ENCODE measurements around the gene TXNDC8. TPM values are rescaled to one million over a fixed set of nuclear protein-coding genes. Genes with fewer than 3 reads are reported as not detected.
"Not testable (repeated sequence)": the region's sequence is repeated elsewhere in the genome, so short reads cannot be mapped to it uniquely, and the experiment has no call there.

TXNDC8 gene
- total RNA-seq (not detected), polyA plus RNA-seq (not detected), total RNA-seq (not detected)

DNA sequence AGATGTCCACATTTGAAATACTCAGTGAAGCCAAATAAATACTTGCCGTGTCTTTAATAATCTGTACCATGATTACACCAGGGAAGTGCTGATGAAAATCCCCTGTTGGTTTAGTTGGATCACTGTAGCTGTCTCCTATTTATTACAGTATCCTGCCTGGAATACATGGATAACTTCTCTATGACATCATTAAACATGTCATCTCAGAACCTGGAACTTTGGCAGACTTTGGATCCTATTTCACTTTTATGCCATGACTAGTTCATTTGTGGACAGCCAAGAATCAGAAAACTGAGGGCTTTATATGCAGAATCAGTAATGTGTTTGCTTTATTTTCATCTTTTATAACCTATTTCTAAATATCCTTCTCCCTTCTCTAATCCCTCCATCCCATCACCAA is at the start of gene TXNDC8:
Gene TXNDC8, minus strand, starts transcription at position 137 of the 400 bp plus-strand sequence.
- no peak for DNase-seq
- Histone ChIP-seq H3K27me3 (ENCODE audit: control insufficient read depth in 2 of 2, insufficient read depth in 2 of 2, low read length in 2 of 2) (no peaks in the 10 kb centered on the region), H3K27ac (ENCODE audit: low read depth, low read length) (no peak within 1 kb of the TSS), H3K4me3 (ENCODE audit: low read length) (no peak within 1 kb of the TSS), H3K9me3 (ENCODE audit: control insufficient read depth in 2 of 3, low read length in 3 of 3) (no peaks in the 10 kb centered on the region), H3K4me1 (ENCODE audit: control insufficient read depth in 2 of 2, insufficient read depth in 2 of 2, low read length in 2 of 2) (no peaks in the 10 kb centered on the region), H3K36me3 (ENCODE audit: control insufficient read depth in 2 of 3, insufficient read depth in 3 of 3, low read length in 3 of 3) (no peaks in the 10 kb centered on the region)
- H3K9me3 Mint-ChIP-seq = peaks cover 0 to 4% (median 0%) of the 10 kb centered on the region in 11 donors
- POLR2A ChIA-PET = no interaction called here
- CTCF ChIA-PET = no interaction called here
- peaks cover 0 to 4% (median 0%) of the 10 kb centered on the region in 7 donors for H3K4me1 Mint-ChIP-seq
- H3K4me3 Mint-ChIP-seq = no peak within 1 kb of the TSS
- intact Hi-C loops (cut with micrococcal nuclease) = no loop called here
- H3K27me3 Mint-ChIP-seq = peaks cover 3 to 16% (median 12%) of the 10 kb centered on the region in 5 donors
- no peak for ATAC-seq
- H3K27ac Mint-ChIP-seq = no peak within 1 kb of the TSS
- H3K36me3 Mint-ChIP-seq = no peaks in the 10 kb centered on the region

DNA sequence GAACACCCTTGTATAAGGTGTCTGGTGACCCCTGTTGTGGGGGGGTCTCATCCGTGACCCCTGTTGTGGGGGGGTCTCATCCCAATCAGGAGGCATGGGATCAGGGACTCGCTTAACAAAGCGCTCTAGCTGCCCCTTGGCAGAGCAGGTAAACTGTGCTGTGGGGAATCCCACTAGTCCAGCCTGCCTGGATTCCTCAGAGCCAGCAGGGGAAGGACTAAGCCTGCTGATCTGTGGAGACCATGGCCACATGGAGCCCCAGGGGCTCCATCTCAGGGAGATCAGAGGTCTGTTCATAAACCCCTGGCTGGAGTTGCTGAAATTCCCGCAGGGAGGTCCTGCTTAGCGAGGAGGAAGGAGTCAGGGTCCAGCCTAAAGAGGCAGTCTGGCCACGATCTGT is 45.8 kb upstream of the TXNDC8 start:
- no peak overlapping the region for H3K4me3 ChIP-seq (ENCODE audit: low read length)
- Mint-ChIP-seq H3K4me3 (no peak overlapping the region), H3K4me1 (no peaks in the 10 kb centered on the region), H3K27ac (no peak overlapping the region), H3K27me3 (peaks cover 4 to 25% (median 8%) of the 10 kb centered on the region in 5 donors), H3K9me3 (peaks cover 0 to 4% (median 0%) of the 10 kb centered on the region in 11 donors), H3K36me3 (no peaks in the 10 kb centered on the region)
- DNase-seq (no peak), ATAC-seq (no peak)
- no peaks in the 10 kb centered on the region for H3K27me3 ChIP-seq (ENCODE audit: control insufficient read depth in 2 of 2, insufficient read depth in 2 of 2, low read length in 2 of 2)
- ChIA-PET POLR2A (no interaction called here), CTCF (no interaction called here)
- H3K27ac ChIP-seq (ENCODE audit: low read depth, low read length) = no peak overlapping the region
- intact Hi-C loops (cut with micrococcal nuclease) = no loop called here
- no peaks in the 10 kb centered on the region for H3K9me3 ChIP-seq (ENCODE audit: control insufficient read depth in 2 of 3, low read length in 3 of 3)
- no peaks in the 10 kb centered on the region for H3K36me3 ChIP-seq (ENCODE audit: control insufficient read depth in 2 of 3, insufficient read depth in 3 of 3, low read length in 3 of 3)
- H3K4me1 ChIP-seq (ENCODE audit: control insufficient read depth in 2 of 2, insufficient read depth in 2 of 2, low read length in 2 of 2) = no peaks in the 10 kb centered on the region

DNA sequence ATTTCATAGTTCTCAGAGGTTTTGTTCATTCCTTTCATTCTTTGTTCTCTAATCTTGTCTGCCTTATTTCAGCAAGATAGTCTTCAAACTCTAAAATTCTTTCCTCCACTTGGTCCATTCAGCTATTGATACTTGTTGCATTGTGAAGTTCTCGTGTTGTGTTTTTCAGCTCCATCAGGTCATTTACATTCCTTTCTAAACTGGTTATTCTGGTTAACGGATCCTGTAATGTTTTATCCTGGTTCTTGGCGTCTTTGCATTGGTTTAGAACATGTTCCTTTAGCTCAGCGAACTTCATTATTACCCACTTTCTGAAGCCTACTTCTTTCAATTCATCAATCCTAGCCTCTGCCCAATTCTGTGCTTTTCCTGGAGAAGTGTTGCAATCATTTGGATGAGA is 45.1 kb upstream of the TXNDC8 start:
- Mint-ChIP-seq H3K27ac (no peak overlapping the region), H3K4me3 (no peak overlapping the region), H3K4me1 (no peaks in the 10 kb centered on the region), H3K9me3 (peaks cover 0 to 10% (median 0%) of the 10 kb centered on the region in 11 donors), H3K36me3 (no peaks in the 10 kb centered on the region), H3K27me3 (peaks cover 4 to 22% (median 16%) of the 10 kb centered on the region in 5 donors)
- no peak for DNase-seq
- ChIA-PET CTCF (no interaction called here), POLR2A (no interaction called here)
- no peak for ATAC-seq
- Histone ChIP-seq H3K4me3 (ENCODE audit: low read length) (no peak overlapping the region), H3K9me3 (ENCODE audit: control insufficient read depth in 2 of 3, low read length in 3 of 3) (no peaks in the 10 kb centered on the region), H3K4me1 (ENCODE audit: control insufficient read depth in 2 of 2, insufficient read depth in 2 of 2, low read length in 2 of 2) (no peaks in the 10 kb centered on the region), H3K27ac (ENCODE audit: low read depth, low read length) (no peak overlapping the region), H3K27me3 (ENCODE audit: control insufficient read depth in 2 of 2, insufficient read depth in 2 of 2, low read length in 2 of 2) (no peaks in the 10 kb centered on the region), H3K36me3 (ENCODE audit: control insufficient read depth in 2 of 3, insufficient read depth in 3 of 3, low read length in 3 of 3) (no peaks in the 10 kb centered on the region)
- intact Hi-C loops (cut with micrococcal nuclease) = no loop called here

DNA sequence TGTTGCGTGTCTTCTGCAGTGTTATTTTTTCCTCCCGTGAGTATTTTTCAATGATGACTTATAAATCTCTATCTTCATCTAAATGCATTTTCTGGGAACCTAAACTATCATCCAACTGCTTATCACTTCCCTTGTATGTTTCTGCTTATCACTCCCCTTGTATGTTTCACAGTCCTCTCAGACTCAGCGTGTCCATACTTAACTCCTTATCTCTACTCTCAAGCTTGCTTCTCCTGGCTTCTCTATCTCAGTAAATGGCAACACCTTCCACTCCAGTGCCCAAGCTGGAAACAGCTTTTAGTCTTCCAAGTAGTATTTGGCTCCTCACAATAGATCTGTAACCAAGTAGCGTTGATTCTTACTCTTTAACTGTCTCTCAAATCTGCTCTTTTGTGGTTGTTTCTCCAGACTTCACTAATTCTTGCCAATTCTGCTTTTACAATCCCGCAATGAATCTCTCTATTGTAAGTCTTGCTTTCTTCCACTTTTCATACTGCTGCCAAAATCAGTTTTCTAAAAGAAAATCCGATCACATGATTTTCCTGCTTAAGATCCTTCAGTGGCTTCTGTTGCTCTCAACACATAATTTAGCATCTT is 33.8 kb upstream of the TXNDC8 start:
- Mint-ChIP-seq H3K27me3 (no peaks in the 10 kb centered on the region), H3K27ac (no peak overlapping the region), H3K4me1 (no peaks in the 10 kb centered on the region), H3K4me3 (no peak overlapping the region), H3K36me3 (no peaks in the 10 kb centered on the region), H3K9me3 (no peaks in the 10 kb centered on the region)
- Histone ChIP-seq H3K27ac (ENCODE audit: low read depth, low read length) (no peak overlapping the region), H3K9me3 (ENCODE audit: control insufficient read depth in 2 of 3, low read length in 3 of 3) (no peaks in the 10 kb centered on the region), H3K4me3 (ENCODE audit: low read length) (no peak overlapping the region), H3K36me3 (ENCODE audit: control insufficient read depth in 2 of 3, insufficient read depth in 3 of 3, low read length in 3 of 3) (no peaks in the 10 kb centered on the region), H3K27me3 (ENCODE audit: control insufficient read depth in 2 of 2, insufficient read depth in 2 of 2, low read length in 2 of 2) (no peaks in the 10 kb centered on the region), H3K4me1 (ENCODE audit: control insufficient read depth in 2 of 2, insufficient read depth in 2 of 2, low read length in 2 of 2) (no peaks in the 10 kb centered on the region)
- DNase-seq = no peak
- POLR2A ChIA-PET = no interaction called here
- no peak for ATAC-seq
- intact Hi-C loops (cut with micrococcal nuclease) = no loop called here
- CTCF ChIA-PET = no interaction called here

DNA sequence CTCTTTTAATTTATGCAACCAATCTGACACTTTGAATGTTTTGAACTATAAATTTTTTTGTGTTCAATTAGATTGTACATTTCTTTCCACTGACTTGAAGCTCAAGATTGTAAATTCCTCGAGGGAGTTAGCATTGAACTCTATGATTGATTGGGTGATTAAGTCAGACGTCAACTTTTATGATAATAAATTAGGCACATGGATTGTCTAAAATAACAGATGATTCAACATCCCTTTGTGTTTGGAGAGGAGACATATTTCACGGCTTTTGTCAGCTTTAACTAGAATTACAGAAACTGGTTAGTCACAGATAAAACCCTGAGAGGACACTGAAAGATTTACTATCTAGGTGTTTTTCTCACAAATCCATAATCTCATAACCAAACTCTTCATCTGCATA is 32.7 kb upstream of the TXNDC8 start:
- no peak overlapping the region for H3K4me3 ChIP-seq (ENCODE audit: low read length)
- Mint-ChIP-seq H3K36me3 (no peaks in the 10 kb centered on the region), H3K27ac (no peak overlapping the region), H3K27me3 (peaks cover 0 to 1% (median 0%) of the 10 kb centered on the region in 5 donors), H3K4me1 (no peaks in the 10 kb centered on the region), H3K9me3 (peaks cover 0 to 2% (median 0%) of the 10 kb centered on the region in 11 donors), H3K4me3 (no peak overlapping the region)
- peaks cover 0 to under 1% of the 10 kb centered on the region in 2 donors for H3K27me3 ChIP-seq (ENCODE audit: control insufficient read depth in 2 of 2, insufficient read depth in 2 of 2, low read length in 2 of 2)
- ChIA-PET CTCF (no interaction called here), POLR2A (no interaction called here)
- H3K36me3 ChIP-seq (ENCODE audit: control insufficient read depth in 2 of 3, insufficient read depth in 3 of 3, low read length in 3 of 3) = no peaks in the 10 kb centered on the region
- ATAC-seq (no peak), DNase-seq (no peak)
- no peaks in the 10 kb centered on the region for H3K9me3 ChIP-seq (ENCODE audit: control insufficient read depth in 2 of 3, low read length in 3 of 3)
- no peak overlapping the region for H3K27ac ChIP-seq (ENCODE audit: low read depth, low read length)
- no peaks in the 10 kb centered on the region for H3K4me1 ChIP-seq (ENCODE audit: control insufficient read depth in 2 of 2, insufficient read depth in 2 of 2, low read length in 2 of 2)
- intact Hi-C loops (cut with micrococcal nuclease) = no loop called here

DNA sequence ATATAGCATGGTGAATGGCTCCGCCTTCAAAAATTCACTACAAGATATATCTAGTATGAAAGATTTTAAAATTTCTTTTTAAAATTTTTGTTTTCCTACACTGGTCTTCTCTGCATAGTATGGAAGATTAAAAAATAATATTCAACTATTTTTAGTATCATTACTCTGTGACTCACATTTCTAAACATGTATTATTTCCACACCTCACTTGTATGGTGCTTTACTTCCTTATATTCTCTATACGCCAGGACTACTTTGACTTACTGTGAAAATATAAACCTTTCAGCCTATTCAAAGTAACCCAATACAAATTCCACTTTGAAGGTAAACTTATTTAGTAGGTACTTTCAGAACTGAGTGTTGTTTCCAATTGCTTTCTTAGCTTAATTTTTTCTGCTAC is 26.8 kb upstream of the TXNDC8 start:
- ATAC-seq (no peak), DNase-seq (no peak)
- H3K27ac Mint-ChIP-seq = no peak overlapping the region
- intact Hi-C loops (cut with micrococcal nuclease) = no loop called here
- ChIA-PET CTCF (no interaction called here), POLR2A (no interaction called here)
- no peaks in the 10 kb centered on the region for H3K4me1 Mint-ChIP-seq
- H3K9me3 Mint-ChIP-seq = peaks cover 0 to 9% (median 0%) of the 10 kb centered on the region in 11 donors
- no peak overlapping the region for H3K4me3 Mint-ChIP-seq
- Histone ChIP-seq H3K9me3 (ENCODE audit: control insufficient read depth in 2 of 3, low read length in 3 of 3) (no peaks in the 10 kb centered on the region), H3K4me1 (ENCODE audit: control insufficient read depth in 2 of 2, insufficient read depth in 2 of 2, low read length in 2 of 2) (no peaks in the 10 kb centered on the region), H3K4me3 (ENCODE audit: low read length) (no peak overlapping the region), H3K27me3 (ENCODE audit: control insufficient read depth in 2 of 2, insufficient read depth in 2 of 2, low read length in 2 of 2) (peaks cover 0 to 4% of the 10 kb centered on the region in 2 donors), H3K27ac (ENCODE audit: low read depth, low read length) (no peak overlapping the region), H3K36me3 (ENCODE audit: control insufficient read depth in 2 of 3, insufficient read depth in 3 of 3, low read length in 3 of 3) (no peaks in the 10 kb centered on the region)
- H3K36me3 Mint-ChIP-seq = no peaks in the 10 kb centered on the region
- peaks cover 0 to 10% (median 0%) of the 10 kb centered on the region in 5 donors for H3K27me3 Mint-ChIP-seq

DNA sequence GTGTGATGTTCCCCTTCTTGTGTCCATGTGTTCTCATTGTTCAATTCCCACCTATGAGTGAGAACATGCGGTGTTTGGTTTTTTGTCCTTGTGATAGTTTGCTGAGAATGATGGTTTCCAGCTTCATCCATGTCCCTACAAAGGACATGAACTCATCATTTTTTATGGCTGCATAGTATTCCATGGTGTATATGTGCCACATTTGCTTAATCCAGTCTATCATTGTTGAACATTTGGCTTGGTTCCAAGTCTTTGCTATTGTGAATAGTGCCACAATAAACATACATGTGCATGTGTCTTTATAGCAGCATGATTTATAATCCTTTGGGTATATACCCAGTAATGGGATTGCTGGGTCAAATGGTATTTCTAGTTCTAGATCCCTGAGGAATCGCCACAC is 21.3 kb upstream of the TXNDC8 start:
- ATAC-seq; H3K4me1 Mint-ChIP-seq; H3K9me3 ChIP-seq (ENCODE audit: control insufficient read depth in 2 of 3, low read length in 3 of 3); H3K4me3 ChIP-seq (ENCODE audit: low read length); POLR2A ChIA-PET; H3K36me3 ChIP-seq (ENCODE audit: control insufficient read depth in 2 of 3, insufficient read depth in 3 of 3, low read length in 3 of 3); H3K4me3 Mint-ChIP-seq; H3K27ac ChIP-seq (ENCODE audit: low read depth, low read length); H3K27ac Mint-ChIP-seq; intact Hi-C loops (cut with micrococcal nuclease); DNase-seq; H3K4me1 ChIP-seq (ENCODE audit: control insufficient read depth in 2 of 2, insufficient read depth in 2 of 2, low read length in 2 of 2); H3K9me3 Mint-ChIP-seq; H3K27me3 Mint-ChIP-seq; CTCF ChIA-PET; H3K36me3 Mint-ChIP-seq; H3K27me3 ChIP-seq (ENCODE audit: control insufficient read depth in 2 of 2, insufficient read depth in 2 of 2, low read length in 2 of 2): not testable (repeated sequence)

Data from naive thymus-derived CD4-positive, alpha-beta T cell (primary cell).